HepG2 (cell line): ENCODE data around the gene IL12B. TPM values are rescaled to one million over a fixed set of nuclear protein-coding genes. Genes with fewer than 3 reads are reported as not detected.
"Not testable (repeated sequence)": the region's sequence is repeated elsewhere in the genome, so short reads cannot be mapped to it uniquely, and the experiment has no call there.

Experiments
- ATAC-seq: fragments of 200-7000 bp; cut with Tn5 transposase; 3 replicates; pipeline ENCODE4 v1.9.1; 2020; ENCODE audit warnings: mild to moderate bottlenecking, moderate library complexity
- BruUV-seq: library from RNA; stranded (reverse); fragments of 400-500 nt; replicated peaks from 2 replicates; lab custom pipeline; 2021; lab: Mats Ljungman, UMichigan
- CTCF ChIA-PET: fragments of 300-600 bp; formaldehyde crosslinking; extraction: SDS; loops from one replicate; lab custom pipeline; 2021; ENCODE audit warnings: low total read pairs, inconsistent platforms, low intra/inter-chr PET ratio; lab: Yijun Ruan, JAX
- POLR2A ChIA-PET: fragments of 350-600 bp; sonication (Branson Sonifier 250); formaldehyde crosslinking; loops from one replicate; lab custom pipeline; 2020; ENCODE audit warnings: antibody characterized with exemption, inconsistent platforms; lab: Yijun Ruan, JAX
- DNase-seq: peaks from one replicate; pipeline ENCODE4 v3.0.0-alpha.2; 2015; ENCODE audit warnings: low spot score
- FAIRE-seq: peaks from 3 replicates; lab custom pipeline; 2011; peaks lifted over from hg19 to GRCh38; lab: Jason Lieb, UNC
- H2AFZ ChIP-seq: one replicate; pipeline ENCODE4 v1.6.1; 2011; ENCODE audit warnings: low read length, inconsistent platforms
- H3K27ac ChIP-seq: fragments of 300-600 bp; 3 replicates; pipeline ENCODE4 v1.8.0; 2011; ENCODE audit warnings: mixed run types, mild to moderate bottlenecking, mixed read lengths, low read length, inconsistent platforms; ENCODE audit not compliant: insufficient read depth; ENCODE audit errors: extremely low read length
- H3K27me3 ChIP-seq, 2 experiments: fragments of 200-600 bp in 1 of 2; 2 replicates in 1 of 2; 3 replicates in 1 of 2; pipeline versions ENCODE4 v1.6.0 to v1.8.0; 2011; ENCODE audit warnings: low read length in 2 of 2, mild to moderate bottlenecking in 2 of 2, moderate library complexity in 2 of 2, inconsistent platforms in 1 of 2; ENCODE audit not compliant: insufficient read depth in 2 of 2, control insufficient read depth in 1 of 2
- H3K36me3 ChIP-seq, 2 experiments: fragments of 200-600 bp in 1 of 2; replicated peaks in 1 of 2; 2 replicates in 1 of 2; 3 replicates in 1 of 2; pipeline versions ENCODE4 v1.5.1 to v1.8.0; 2011; ENCODE audit warnings: low read length in 2 of 2, inconsistent platforms in 1 of 2; ENCODE audit not compliant: insufficient read depth in 2 of 2, control insufficient read depth in 1 of 2
- H3K4me1 ChIP-seq: 2 replicates; pipeline ENCODE4 v1.5.1; 2012; ENCODE audit warnings: low read length, inconsistent platforms; ENCODE audit not compliant: insufficient read depth
- H3K4me2 ChIP-seq: 2 replicates; pipeline ENCODE4 v1.6.0; 2011; ENCODE audit warnings: low read depth, low read length, inconsistent platforms
- H3K4me3 ChIP-seq, 3 experiments: fragments of 200-600 bp in 1 of 3; sonication (generic), shearing (Covaris generic) in 1 of 3; replicated peaks in 1 of 3; 2 replicates each; pipeline ENCODE4 v1.5.1; 2011 to 2016; ENCODE audit warnings: low read length in 3 of 3, inconsistent platforms in 2 of 3, low read depth in 2 of 3, mild to moderate bottlenecking in 2 of 3, control low read depth in 1 of 3, mixed read lengths in 1 of 3; ENCODE audit not compliant: insufficient read depth in 1 of 3
- H3K79me2 ChIP-seq: one replicate; pipeline ENCODE4 v1.6.1; 2011; ENCODE audit warnings: low read length, inconsistent platforms; ENCODE audit not compliant: insufficient read depth
- H3K9ac ChIP-seq: 2 replicates; pipeline ENCODE4 v1.6.0; 2011; ENCODE audit warnings: mild to moderate bottlenecking, low read depth, low read length, inconsistent platforms; ENCODE audit not compliant: insufficient read depth
- H3K9me3 ChIP-seq: 2 replicates; pipeline ENCODE4 v1.5.1; 2012; ENCODE audit warnings: mild to moderate bottlenecking, low read length
- H4K20me1 ChIP-seq: 2 replicates; pipeline ENCODE4 v1.6.0; 2011; ENCODE audit warnings: inconsistent platforms, mild to moderate bottlenecking, low read length, moderate library complexity; ENCODE audit not compliant: insufficient read depth
- BCLAF1 ChIP-seq: fragments of 450-650 bp; IDR thresholded peaks from 2 replicates; pipeline ENCODE4 v1.6.1; 2017; ENCODE audit warnings: mild to moderate bottlenecking
- FOXM1 ChIP-seq: sonication (generic); formaldehyde crosslinking; IDR thresholded peaks from 2 replicates; pipeline ENCODE4 v1.5.0; 2020; ENCODE audit warnings: missing genetic modification reagents
- MED1 ChIP-seq: sonication (generic); formaldehyde crosslinking; IDR thresholded peaks from 2 replicates; pipeline ENCODE4 v1.4.0; 2020; ENCODE audit warnings: missing genetic modification reagents
- NCOA2 ChIP-seq: sonication (generic); formaldehyde crosslinking; IDR thresholded peaks from 2 replicates; pipeline ENCODE4 v1.8.0; 2022; ENCODE audit warnings: inconsistent platforms
- ZBTB20 ChIP-seq: sonication (generic); formaldehyde crosslinking; IDR thresholded peaks from 2 replicates; pipeline ENCODE4 v1.8.1; 2023; ENCODE audit warnings: missing genetic modification reagents, low read depth, mild to moderate bottlenecking, borderline replicate concordance
- ZNF12 ChIP-seq: sonication (generic); formaldehyde crosslinking; IDR thresholded peaks from 2 replicates; pipeline ENCODE4 v1.5.0; 2020; ENCODE audit warnings: missing genetic modification reagents
- ZNF343 ChIP-seq: sonication (generic); formaldehyde crosslinking; IDR thresholded peaks from 2 replicates; pipeline ENCODE4 v1.4.0; 2020; ENCODE audit warnings: mild to moderate bottlenecking, missing genetic modification reagents
- ZNF691 ChIP-seq: sonication (generic); formaldehyde crosslinking; IDR thresholded peaks from 2 replicates; pipeline ENCODE4 v1.4.0; 2020; ENCODE audit warnings: missing genetic modification reagents, low read depth, mild to moderate bottlenecking, borderline replicate concordance
- ZNF773 ChIP-seq: sonication (generic); formaldehyde crosslinking; IDR thresholded peaks from 2 replicates; pipeline ENCODE4 v1.4.0; 2020; ENCODE audit warnings: missing genetic modification reagents, borderline replicate concordance
- WGBS: methylation state at CpG from one replicate; pipeline ENCODE4 v1.1.6; 2017; ENCODE audit warnings: low lambda C conversion rate; 5-methylcytosine and 5-hydroxymethylcytosine counted together
- in situ Hi-C: cut with HindIII; loops from 2 replicates; pipeline ENCODE4 v1.10.0; 2017; ENCODE audit warnings: low pct_unique_long_range_greater_than_20kb; ENCODE audit not compliant: extremely low pct_ligation_motif_present
- intact Hi-C: fragments of 100-400 bp; cut with micrococcal nuclease; formaldehyde crosslinking; loops from one replicate; pipeline ENCODE4 v1.10.0; 2022; ENCODE audit not compliant: unreplicated experiment
- polyA plus RNA-seq, 8 experiments: library from polyadenylated mRNA; depleted of rRNA in 3 of 8; stranded (reverse) in 7 of 8; unstranded in 1 of 8; fragments of >200 nt; fragmentation: Illumina TruSeq in 4 of 8; extraction: Trizol in 4 of 8; gene quantifications; 2 replicates each; pipeline versions ENCODE4 v1.2.1 to v1.2.3, GENCODE V29; 2011 to 2016; ENCODE audit warnings: low read depth in 4 of 8, missing spikeins in 1 of 8, mixed read lengths in 1 of 8; ENCODE audit not compliant: insufficient read depth in 1 of 8
- total RNA-seq, 5 experiments: library from RNA; depleted of rRNA; stranded (reverse); fragments of >200 nt; fragmentation: Illumina TruSeq; extraction: Trizol; gene quantifications; 2 replicates each; pipeline ENCODE4 v1.2.3, GENCODE V29; 2016; ENCODE audit warnings: low read depth in 1 of 5

Gene IL12B
- total and polyA plus RNA-seq, 2 of the 13 experiments (the other 11 are each of a cell fraction or from before 2014, with no cell fraction given): not detected

DNA sequence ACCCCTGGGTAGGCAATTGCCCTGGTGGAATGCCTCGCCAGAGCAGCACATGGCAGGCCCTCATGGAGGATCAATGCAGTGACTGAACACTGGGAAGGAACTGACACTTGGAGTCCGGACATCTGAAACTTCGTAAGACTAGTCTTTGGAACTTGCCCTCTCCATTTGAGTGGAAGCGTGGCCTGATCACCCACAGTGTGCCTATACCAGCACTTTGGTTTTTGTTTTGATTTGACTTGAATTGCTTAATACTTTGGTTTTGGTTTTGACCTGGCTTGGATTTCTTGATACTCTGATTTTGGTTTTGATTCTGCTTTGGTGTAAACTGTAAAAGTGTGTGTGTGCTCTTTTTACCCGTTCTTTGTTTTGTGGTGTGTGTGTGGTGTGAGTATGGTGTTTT, 36.5 kb upstream of the IL12B start:
- H3K9ac ChIP-seq, in situ Hi-C loops, FAIRE-seq, ATAC-seq, H4K20me1 ChIP-seq, intact Hi-C loops, H3K27ac ChIP-seq, H3K4me2 ChIP-seq, H3K4me3 ChIP-seq, H3K79me2 ChIP-seq, POLR2A ChIA-PET, CTCF ChIA-PET, BruUV-seq, H3K27me3 ChIP-seq, H2AFZ ChIP-seq, H3K9me3 ChIP-seq, DNase-seq, H3K36me3 ChIP-seq, H3K4me1 ChIP-seq: not testable (repeated sequence)
- 85% methylated on average over 2 of the region's 5 CpGs for WGBS

DNA sequence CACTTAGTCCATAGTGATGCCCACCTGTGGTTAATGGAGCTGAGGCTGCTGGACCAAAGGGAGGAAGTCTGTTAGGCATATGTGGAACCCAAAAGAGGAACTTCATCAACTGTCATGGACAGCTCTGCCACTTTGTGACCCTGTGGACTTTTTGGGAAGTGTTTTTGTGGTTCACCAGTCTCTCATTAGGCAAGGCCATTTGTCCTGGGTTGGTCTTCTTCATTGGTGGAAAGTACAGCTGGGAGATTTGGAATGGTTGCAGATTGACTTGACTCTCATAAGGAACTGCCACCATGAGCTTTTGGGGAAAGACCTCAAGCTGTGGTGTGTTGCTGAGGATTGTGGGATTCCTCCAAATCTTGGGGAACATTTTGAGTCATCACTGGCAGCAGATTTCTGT, 31.9 kb upstream of the IL12B start:
- Histone ChIP-seq H3K9ac (no peak overlapping the region), H2AFZ (no peak overlapping the region), H3K36me3 (no peaks in the 10 kb centered on the region), H3K27me3 (no peaks in the 10 kb centered on the region), H3K4me3 (no peak overlapping the region), H4K20me1 (no peaks in the 10 kb centered on the region), H3K27ac (no peak overlapping the region), H3K4me1 (no peaks in the 10 kb centered on the region), H3K4me2 (no peak overlapping the region), H3K79me2 (no peaks in the 10 kb centered on the region), H3K9me3 (no peaks in the 10 kb centered on the region)
- FAIRE-seq: no peak
- DNase-seq: no peak
- TF ChIP-seq ZNF773 (no peak), ZNF691 (no peak), NCOA2 (no peak), MED1 (no peak), ZBTB20 (CRISPR knock-in tag) (no peak), ZNF12 (CRISPR knock-in tag) (no peak), ZNF343 (CRISPR knock-in tag) (no peak), BCLAF1 (no peak), FOXM1 (CRISPR knock-in tag) (no peak)
- BruUV-seq: no TSS peak
- CTCF ChIA-PET: no interaction called here
- intact Hi-C loops (no loop called here), in situ Hi-C loops (no loop called here)
- POLR2A ChIA-PET: no interaction called here
- no peak for ATAC-seq

DNA sequence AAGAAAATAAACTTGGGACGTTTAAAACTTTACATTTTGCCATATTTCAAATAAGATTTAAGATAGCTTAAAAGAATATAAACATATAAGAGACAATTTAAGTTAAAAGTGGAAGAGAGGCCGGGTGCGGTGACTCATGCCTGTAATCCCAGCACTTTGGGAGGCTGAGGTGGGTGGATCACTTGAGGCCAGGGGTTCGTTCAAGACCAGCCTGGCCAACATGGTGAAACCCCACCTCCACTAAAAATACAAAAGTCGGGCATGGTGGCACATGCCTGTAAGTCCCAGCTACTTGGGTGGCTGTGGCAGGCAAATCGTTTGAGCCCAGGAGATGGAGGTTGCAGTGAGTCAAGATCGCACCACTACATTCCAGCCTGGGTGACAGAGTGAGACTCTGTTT, 29.6 kb upstream of the IL12B start:
- H3K36me3 ChIP-seq, H3K4me3 ChIP-seq, BruUV-seq, H3K79me2 ChIP-seq, intact Hi-C loops, H4K20me1 ChIP-seq, H3K9me3 ChIP-seq, DNase-seq, H3K27ac ChIP-seq, H3K4me1 ChIP-seq, H3K27me3 ChIP-seq, in situ Hi-C loops, H2AFZ ChIP-seq, ATAC-seq, FAIRE-seq, H3K9ac ChIP-seq, CTCF ChIA-PET, H3K4me2 ChIP-seq, POLR2A ChIA-PET: not testable (repeated sequence)
- 30% methylated on average over 7 of the region's 7 CpGs for WGBS
